OCI-LY1 (cell line): ENCODE measurements around the gene NUP210.

Experiments used
- H2AFZ ChIP-seq: fragments of 200-600 bp; sonication (generic), shearing (Covaris generic); 2 replicates; pipeline ENCODE4 v1.6.0; 2014; ENCODE audit warnings: antibody characterized with exemption, mild to moderate bottlenecking, low read length
- H3F3A ChIP-seq: fragments of 200-600 bp; sonication (generic), shearing (Covaris generic); 2 replicates; pipeline ENCODE4 v1.6.0; 2014; ENCODE audit warnings: mild to moderate bottlenecking, antibody characterized with exemption, low read length, moderate library complexity; ENCODE audit not compliant: insufficient read depth
- H3K27ac ChIP-seq: fragments of 200-600 bp; sonication (generic); 2 replicates; pipeline ENCODE4 v1.5.1; 2014; ENCODE audit warnings: low read length, mixed run types, mild to moderate bottlenecking, low read depth; ENCODE audit not compliant: poor library complexity, severe bottlenecking
- H3K27me3 ChIP-seq: fragments of 200-600 bp; sonication (generic); 2 replicates; pipeline ENCODE4 v1.6.0; 2014; ENCODE audit warnings: antibody characterized with exemption, mild to moderate bottlenecking, low read length, moderate library complexity; ENCODE audit not compliant: insufficient read depth
- H3K36me3 ChIP-seq: fragments of 200-600 bp; sonication (generic); 2 replicates; pipeline ENCODE4 v1.6.1; 2014; ENCODE audit warnings: mild to moderate bottlenecking, antibody characterized with exemption, low read length, moderate library complexity, mixed read lengths; ENCODE audit not compliant: insufficient read depth
- H3K4me1 ChIP-seq: fragments of 200-600 bp; sonication (generic); 2 replicates; pipeline ENCODE4 v1.5.1; 2014; ENCODE audit warnings: mild to moderate bottlenecking, low read length, moderate library complexity; ENCODE audit not compliant: insufficient read depth, severe bottlenecking
- H3K4me2 ChIP-seq: fragments of 200-600 bp; sonication (generic), shearing (Covaris generic); 2 replicates; pipeline ENCODE4 v1.6.1; 2014; ENCODE audit warnings: low read length
- H3K4me3 ChIP-seq: fragments of 200-600 bp; sonication (generic); 2 replicates; pipeline ENCODE4 v1.5.1; 2014; ENCODE audit warnings: low read length, low read depth, mild to moderate bottlenecking, mixed read lengths; ENCODE audit not compliant: poor library complexity, severe bottlenecking
- H3K79me2 ChIP-seq: fragments of 200-600 bp; shearing (Covaris generic); 2 replicates; pipeline ENCODE4 v1.6.1; 2016; ENCODE audit warnings: mixed run types, low read length, mixed read lengths; ENCODE audit not compliant: insufficient read depth
- H3K9ac ChIP-seq: fragments of 200-600 bp; sonication (generic), shearing (Covaris generic); 2 replicates; pipeline ENCODE4 v1.6.1; 2014; ENCODE audit warnings: mild to moderate bottlenecking, low read length, mixed read lengths
- H3K9me2 ChIP-seq: fragments of 200-600 bp; sonication (generic), shearing (Covaris generic); 2 replicates; pipeline ENCODE4 v1.6.1; 2014; ENCODE audit warnings: low read depth, mild to moderate bottlenecking, low read length, mixed read lengths
- H3K9me3 ChIP-seq: fragments of 200-600 bp; shearing (Covaris generic); 2 replicates; pipeline ENCODE4 v1.6.1; 2014; ENCODE audit warnings: low read length, mixed read lengths
- H4K20me1 ChIP-seq: fragments of 200-600 bp; sonication (generic), shearing (Covaris generic); 2 replicates; pipeline ENCODE4 v1.6.0; 2016; ENCODE audit warnings: mild to moderate bottlenecking, low read length; ENCODE audit not compliant: insufficient read depth
- CTCF ChIP-seq: fragments of 200-600 bp; sonication (generic), shearing (Covaris generic); IDR thresholded peaks from 2 replicates; pipeline ENCODE4 v1.5.1; 2017; ENCODE audit warnings: mild to moderate bottlenecking, antibody characterized with exemption, low read length, moderate library complexity, mixed read lengths
- EZH2 ChIP-seq: fragments of 200-600 bp; sonication (generic), shearing (Covaris generic); IDR thresholded peaks from 2 replicates; pipeline ENCODE4 v1.8.0; 2017; ENCODE audit warnings: borderline replicate concordance, mixed run types, mild to moderate bottlenecking, antibody characterized with exemption, low read length, moderate library complexity, mixed read lengths

NUP210 gene

GRCh38 chr3:13408890-13409289 is 11.2 kb downstream of the NUP210 start:
- no peaks in the 10 kb centered on the region for H3F3A ChIP-seq
- no peak overlapping the region for H2AFZ ChIP-seq
- H3K27me3 ChIP-seq: no peaks in the 10 kb centered on the region
- no peak overlapping the region for H3K4me2 ChIP-seq
- peaks cover 5% of the 10 kb centered on the region; the same call in 1 of the 2 replicates for H3K9me3 ChIP-seq
- peaks cover 6% of the 10 kb centered on the region for H3K4me1 ChIP-seq
- TF ChIP-seq CTCF (no peak), EZH2 (no peak)
- peaks cover 67% of the 10 kb centered on the region for H3K36me3 ChIP-seq
- no peak overlapping the region for H3K4me3 ChIP-seq
- H3K27ac ChIP-seq: no peak overlapping the region
- H3K79me2 ChIP-seq: peaks cover 93% of the 10 kb centered on the region
- no peak overlapping the region for H3K9ac ChIP-seq
- H4K20me1 ChIP-seq: no peaks in the 10 kb centered on the region
- H3K9me2 ChIP-seq: no peaks in the 10 kb centered on the region

- H3K4me3 ChIP-seq: no peak overlapping the region
- TF ChIP-seq CTCF (no peak), EZH2 (no peak)
- H3K36me3 ChIP-seq: peaks cover 73% of the 10 kb centered on the region
- no peak overlapping the region for H3K9ac ChIP-seq
- no peak overlapping the region for H3K27ac ChIP-seq
- H3K9me2 ChIP-seq: no peaks in the 10 kb centered on the region
- H3K79me2 ChIP-seq: peaks cover 94% of the 10 kb centered on the region
- H3K4me1 ChIP-seq: peaks cover under 1% of the 10 kb centered on the region
- no peak overlapping the region for H3K4me2 ChIP-seq
- no peak overlapping the region for H2AFZ ChIP-seq
- peaks cover 5% of the 10 kb centered on the region; the same call in 1 of the 2 replicates for H3K9me3 ChIP-seq
- no peaks in the 10 kb centered on the region for H3K27me3 ChIP-seq
- H4K20me1 ChIP-seq: no peaks in the 10 kb centered on the region
- no peaks in the 10 kb centered on the region for H3F3A ChIP-seq
These were observed 12.2 kb downstream of the NUP210 start for GRCh38 chr3:13407926-13408325.

- H3F3A ChIP-seq: no peaks in the 10 kb centered on the region
- H3K4me1 ChIP-seq: peaks cover 5% of the 10 kb centered on the region
- H3K36me3 ChIP-seq: peaks cover 77% of the 10 kb centered on the region
- no peak overlapping the region for H3K9ac ChIP-seq
- H3K27me3 ChIP-seq: no peaks in the 10 kb centered on the region
- no peak overlapping the region for H2AFZ ChIP-seq
- H3K27ac ChIP-seq: no peak overlapping the region
- H3K4me2 ChIP-seq: no peak overlapping the region
- TF ChIP-seq EZH2 (no peak), CTCF (no peak)
- H3K9me2 ChIP-seq: no peaks in the 10 kb centered on the region
- H3K4me3 ChIP-seq: no peak overlapping the region
- H3K9me3 ChIP-seq: peaks cover 5% of the 10 kb centered on the region; the same call in 1 of the 2 replicates
- no peaks in the 10 kb centered on the region for H4K20me1 ChIP-seq
- peaks cover 94% of the 10 kb centered on the region for H3K79me2 ChIP-seq
These were observed 12.6 kb downstream of the NUP210 start for GRCh38 chr3:13407475-13407874.
